Glutamatergic neuron (in vitro differentiated cells): ENCODE results near the gene NTM. TPM values are rescaled to one million over a fixed set of nuclear protein-coding genes. Genes with fewer than 3 reads are reported as not detected.

ENCODE experiments used
- DNase-seq: peaks from one replicate; pipeline ENCODE4 v3.0.0; 2022
- H3K27ac Mint-ChIP-seq: one replicate; pipeline ENCODE4 v1.8.0; 2020; ENCODE audit warnings: mild to moderate bottlenecking, mixed read lengths, inconsistent platforms; ENCODE audit not compliant: unreplicated experiment
- H3K27me3 Mint-ChIP-seq: one replicate; pipeline ENCODE4 v1.8.0; 2020; ENCODE audit warnings: mild to moderate bottlenecking, moderate library complexity, mixed read lengths, inconsistent platforms; ENCODE audit not compliant: unreplicated experiment
- H3K36me3 Mint-ChIP-seq: one replicate; pipeline ENCODE4 v1.8.0; 2020; ENCODE audit warnings: mild to moderate bottlenecking, mixed read lengths, inconsistent platforms; ENCODE audit not compliant: unreplicated experiment
- H3K4me1 Mint-ChIP-seq: one replicate; pipeline ENCODE4 v1.8.0; 2020; ENCODE audit warnings: mild to moderate bottlenecking, low read depth, mixed read lengths, inconsistent platforms; ENCODE audit not compliant: unreplicated experiment
- H3K4me3 Mint-ChIP-seq: one replicate; pipeline ENCODE4 v1.8.0; 2020; ENCODE audit warnings: mild to moderate bottlenecking, mixed read lengths, inconsistent platforms; ENCODE audit not compliant: unreplicated experiment
- H3K9me3 Mint-ChIP-seq: one replicate; pipeline ENCODE4 v1.8.0; 2020; ENCODE audit warnings: mild to moderate bottlenecking, moderate library complexity, mixed read lengths, inconsistent platforms; ENCODE audit not compliant: unreplicated experiment
- total RNA-seq: library from RNA; stranded (reverse); fragmentation: NEBNext Ultra II Directional; extraction: Animal tissue kit (Norgen Biotek cat#: 25700); gene quantifications from one replicate; pipeline ENCODE4 v1.2.1, GENCODE V29; 2021; ENCODE audit not compliant: unreplicated experiment
- TF ChIP-seq, protein P1 (sequence below): fragments of 200-600 bp; sonication (generic); IDR thresholded peaks from one replicate; pipeline ENCODE4 v1.5.0; 2021; ENCODE audit not compliant: partially characterized antibody, unreplicated experiment

NTM gene
- total RNA-seq, 1 donor from 2014 or later, result 1.2 TPM

DNA sequence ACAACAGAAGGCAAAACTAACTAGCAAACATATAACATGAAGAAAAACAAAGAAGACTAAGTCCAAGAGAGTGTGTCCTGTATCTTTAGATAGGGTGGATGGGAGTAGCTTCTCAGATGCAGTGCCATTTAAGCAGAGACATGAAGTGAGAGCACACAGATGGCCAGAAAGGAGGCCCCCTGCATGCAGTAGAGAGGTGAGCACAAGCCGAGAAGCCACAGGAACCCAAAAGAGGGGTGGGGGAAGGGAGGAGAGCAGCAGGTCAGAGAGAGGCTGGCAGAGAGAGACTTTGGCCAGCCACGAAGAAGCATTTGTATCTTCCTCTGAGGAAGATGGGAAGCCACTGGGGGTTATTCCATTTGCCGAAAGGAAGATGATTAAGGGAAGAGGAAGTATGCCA, 86.7 kb downstream of the NTM start:
- H3K27ac Mint-ChIP-seq, result no peak overlapping the region
- no peaks in the 10 kb centered on the region for H3K27me3 Mint-ChIP-seq
- no peak for DNase-seq
- H3K4me3 Mint-ChIP-seq, result no peak overlapping the region
- peaks cover 3% of the 10 kb centered on the region for H3K9me3 Mint-ChIP-seq
- TF ChIP-seq, protein P1, sequence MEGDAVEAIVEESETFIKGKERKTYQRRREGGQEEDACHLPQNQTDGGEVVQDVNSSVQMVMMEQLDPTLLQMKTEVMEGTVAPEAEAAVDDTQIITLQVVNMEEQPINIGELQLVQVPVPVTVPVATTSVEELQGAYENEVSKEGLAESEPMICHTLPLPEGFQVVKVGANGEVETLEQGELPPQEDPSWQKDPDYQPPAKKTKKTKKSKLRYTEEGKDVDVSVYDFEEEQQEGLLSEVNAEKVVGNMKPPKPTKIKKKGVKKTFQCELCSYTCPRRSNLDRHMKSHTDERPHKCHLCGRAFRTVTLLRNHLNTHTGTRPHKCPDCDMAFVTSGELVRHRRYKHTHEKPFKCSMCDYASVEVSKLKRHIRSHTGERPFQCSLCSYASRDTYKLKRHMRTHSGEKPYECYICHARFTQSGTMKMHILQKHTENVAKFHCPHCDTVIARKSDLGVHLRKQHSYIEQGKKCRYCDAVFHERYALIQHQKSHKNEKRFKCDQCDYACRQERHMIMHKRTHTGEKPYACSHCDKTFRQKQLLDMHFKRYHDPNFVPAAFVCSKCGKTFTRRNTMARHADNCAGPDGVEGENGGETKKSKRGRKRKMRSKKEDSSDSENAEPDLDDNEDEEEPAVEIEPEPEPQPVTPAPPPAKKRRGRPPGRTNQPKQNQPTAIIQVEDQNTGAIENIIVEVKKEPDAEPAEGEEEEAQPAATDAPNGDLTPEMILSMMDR, result no peak
- peaks cover 25% of the 10 kb centered on the region for H3K4me1 Mint-ChIP-seq
- H3K36me3 Mint-ChIP-seq, result no peaks in the 10 kb centered on the region

DNA sequence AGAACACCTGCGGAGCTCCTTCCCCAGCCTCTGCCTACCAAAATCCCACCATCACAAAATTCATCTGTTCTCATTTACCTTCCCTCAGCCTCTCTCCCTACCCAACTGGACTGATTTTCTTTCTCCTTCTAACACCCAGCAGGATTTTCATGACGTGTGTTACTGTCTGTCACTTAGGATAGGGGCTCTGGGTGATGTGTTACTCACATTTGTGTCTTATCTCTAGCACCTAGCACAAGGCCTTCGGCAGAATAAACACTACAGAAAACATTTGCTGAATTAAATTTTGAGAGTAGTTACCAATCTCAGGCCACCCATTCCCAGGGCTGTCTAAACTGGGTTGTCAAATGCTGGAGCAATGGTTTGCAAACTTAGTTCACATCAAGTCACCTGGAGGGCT, 88.0 kb downstream of the NTM start:
- Mint-ChIP-seq H3K9me3 (peaks cover 3% of the 10 kb centered on the region), H3K36me3 (no peaks in the 10 kb centered on the region), H3K27ac (no peak overlapping the region), H3K4me1 (peaks cover 25% of the 10 kb centered on the region), H3K27me3 (no peaks in the 10 kb centered on the region), H3K4me3 (no peak overlapping the region)
- DNase-seq, result no peak
- TF ChIP-seq, protein P1, result no peak

DNA sequence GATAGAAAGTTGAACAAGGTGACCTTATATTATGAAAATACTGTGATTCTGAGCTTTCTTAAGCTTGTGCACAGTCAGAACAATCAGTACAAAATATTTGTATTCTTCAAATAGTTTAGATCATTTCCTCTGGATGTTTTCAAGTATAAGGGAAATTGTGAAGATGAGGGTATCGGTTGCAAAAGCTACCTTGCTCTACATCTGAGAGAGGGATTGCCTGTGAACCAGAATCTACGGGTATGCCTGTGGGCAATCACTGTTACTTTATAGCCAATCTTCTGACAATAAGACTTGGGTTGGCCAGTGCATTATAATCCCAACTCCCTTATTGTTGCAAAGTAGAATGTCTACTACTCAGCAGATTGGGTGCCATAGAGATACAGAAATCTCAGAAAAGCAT, 90.5 kb downstream of the NTM start:
- no peak for DNase-seq
- Mint-ChIP-seq H3K4me1 (peaks cover 36% of the 10 kb centered on the region), H3K9me3 (peaks cover 9% of the 10 kb centered on the region), H3K4me3 (no peak overlapping the region), H3K27me3 (peaks cover 7% of the 10 kb centered on the region), H3K27ac (no peak overlapping the region), H3K36me3 (no peaks in the 10 kb centered on the region)
- TF ChIP-seq, protein P1, result no peak

DNA sequence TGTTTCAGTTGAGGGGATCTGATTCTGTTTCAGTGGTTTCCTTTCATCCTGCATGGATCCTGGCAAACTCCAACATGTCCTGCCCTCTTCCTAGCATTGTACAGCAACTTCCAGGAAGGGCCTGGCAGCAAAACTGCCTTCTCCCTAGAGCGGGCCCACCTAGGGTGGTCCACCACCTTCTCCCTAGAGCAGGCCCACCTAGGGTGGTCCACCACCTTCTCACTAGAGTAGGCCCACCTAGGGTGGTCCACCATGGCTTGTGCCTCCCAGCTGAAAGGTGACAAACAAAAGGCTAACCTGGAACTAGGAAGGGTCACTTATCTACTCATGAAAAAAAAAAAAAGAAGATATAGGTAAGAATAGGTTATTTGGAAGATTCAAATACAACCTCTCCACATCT, 92.2 kb downstream of the NTM start:
- Mint-ChIP-seq H3K36me3 (no peaks in the 10 kb centered on the region), H3K27ac (no peak overlapping the region), H3K4me1 (peaks cover 40% of the 10 kb centered on the region), H3K9me3 (peaks cover 9% of the 10 kb centered on the region), H3K4me3 (no peak overlapping the region), H3K27me3 (peaks cover 7% of the 10 kb centered on the region)
- no peak for DNase-seq
- TF ChIP-seq, protein P1, result no peak

DNA sequence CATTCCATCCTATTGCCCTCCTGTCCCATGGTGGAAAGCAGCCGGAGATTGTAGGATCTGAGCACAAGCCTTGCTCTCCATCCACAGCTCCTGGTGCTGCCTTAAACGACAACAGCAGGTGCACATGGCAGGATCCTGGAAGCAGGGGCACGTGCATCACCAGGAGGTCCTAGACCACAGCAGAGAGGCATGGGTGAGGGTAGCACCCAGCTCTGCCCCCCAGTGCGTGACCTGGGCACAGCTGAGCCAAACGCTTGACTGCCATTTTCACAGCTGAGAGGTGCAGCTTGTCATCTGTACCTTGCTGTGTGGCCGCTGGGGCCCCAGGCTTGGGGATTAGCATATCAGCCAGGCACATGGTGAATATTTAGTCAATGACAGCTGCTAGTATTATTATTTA, 92.7 kb downstream of the NTM start:
- Mint-ChIP-seq H3K9me3 (peaks cover 6% of the 10 kb centered on the region), H3K27me3 (peaks cover 7% of the 10 kb centered on the region), H3K36me3 (no peaks in the 10 kb centered on the region), H3K4me3 (no peak overlapping the region), H3K4me1 (peaks cover 45% of the 10 kb centered on the region), H3K27ac (no peak overlapping the region)
- no peak for DNase-seq
- TF ChIP-seq, protein P1, result no peak
